Stimulated activated naive CD8-positive, alpha-beta T cell treated with anti-CD3 and anti-CD28 coated beads, Interleukin-15, amount 100 ng/mL, for 72 hours (primary cell): Measurements from ENCODE around the gene RABIF.
"Not testable (repeated sequence)": the region's sequence is repeated elsewhere in the genome, so short reads cannot be mapped to it uniquely, and the experiment has no call there.

Source experiments
- ATAC-seq: fragments of 150-1000 bp; cut with Tn5 transposase; 2 replicates; pipeline ENCODE4 v1.10.0; 2021; ENCODE audit warnings: mild to moderate bottlenecking, moderate library complexity
- DNase-seq, 2 donors: peaks; one replicate each; pipeline ENCODE4 v3.0.0; 2021 to 2022
- H3K27ac Mint-ChIP-seq, 2 donors: one replicate each; pipeline ENCODE4 v1.8.0; 2022; ENCODE audit warnings: mild to moderate bottlenecking in 2 of 2, mixed read lengths in 2 of 2, moderate library complexity in 2 of 2
- H3K27me3 Mint-ChIP-seq: one replicate; pipeline ENCODE4 v1.8.0; 2022; ENCODE audit warnings: mixed read lengths
- H3K4me1 Mint-ChIP-seq: one replicate; pipeline ENCODE4 v1.8.0; 2022; ENCODE audit warnings: mild to moderate bottlenecking, mixed read lengths
- H3K4me3 Mint-ChIP-seq, 2 donors: one replicate each; pipeline ENCODE4 v1.8.0; 2022; ENCODE audit warnings: mild to moderate bottlenecking in 2 of 2, mixed read lengths in 2 of 2, moderate library complexity in 1 of 2
- H3K9me3 Mint-ChIP-seq, 2 donors: one replicate each; pipeline ENCODE4 v1.8.0; 2022; ENCODE audit warnings: mixed read lengths in 2 of 2

Gene RABIF

DNA sequence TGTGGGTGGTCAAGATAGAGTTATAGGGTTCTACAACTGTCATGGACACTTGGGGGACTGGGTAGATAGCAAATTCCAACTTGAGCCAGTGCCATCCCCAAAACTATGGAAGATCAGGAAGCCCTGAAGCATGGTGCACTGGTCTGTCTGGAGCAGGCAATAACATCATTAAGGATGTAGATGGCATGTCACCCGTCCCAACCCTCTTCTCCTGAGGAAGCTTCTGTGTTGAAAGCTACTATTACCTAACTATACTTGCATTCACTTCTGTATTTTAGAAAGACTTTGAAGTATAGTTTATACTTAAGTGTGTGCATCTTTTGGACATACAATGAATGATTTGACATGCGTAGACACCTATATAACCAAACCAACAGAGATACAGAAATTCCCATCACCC is 32.9 kb downstream of the RABIF start:
- H3K4me1 Mint-ChIP-seq, result peaks cover 6% of the 10 kb centered on the region
- peaks cover 41% of the 10 kb centered on the region for H3K27me3 Mint-ChIP-seq
- no peaks in the 10 kb centered on the region for H3K9me3 Mint-ChIP-seq
- H3K4me3 Mint-ChIP-seq, result no peak overlapping the region
- ATAC-seq, result no peak
- no peak overlapping the region for H3K27ac Mint-ChIP-seq
- no peak for DNase-seq

DNA sequence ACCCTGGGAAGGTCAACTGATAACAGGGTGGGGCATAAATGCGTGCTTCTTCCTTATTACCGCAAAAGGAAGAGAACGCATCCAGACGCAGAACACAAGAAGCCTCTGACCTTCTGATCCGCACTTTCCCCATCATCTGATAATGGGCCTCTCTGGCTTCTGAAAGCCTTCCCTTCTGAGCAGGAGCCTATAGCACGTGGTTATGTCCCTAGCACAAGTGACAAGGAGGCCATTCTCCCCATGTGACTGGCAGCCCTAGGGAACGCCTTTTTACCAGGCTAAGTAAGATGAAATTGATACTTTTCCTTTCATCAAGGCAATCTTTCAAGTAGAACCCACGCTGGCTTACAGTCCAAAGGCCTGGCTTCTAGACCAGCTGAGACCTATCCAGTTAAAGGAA is 34.2 kb downstream of the RABIF start:
- H3K27ac Mint-ChIP-seq, result no peak overlapping the region
- no peaks in the 10 kb centered on the region for H3K9me3 Mint-ChIP-seq
- H3K4me1 Mint-ChIP-seq, result no peaks in the 10 kb centered on the region
- no peak for ATAC-seq
- DNase-seq, result no peak
- no peak overlapping the region for H3K4me3 Mint-ChIP-seq
- H3K27me3 Mint-ChIP-seq, result peaks cover 29% of the 10 kb centered on the region

GRCh38 chr1:202852163-202852904 is 36.6 kb downstream of the RABIF start:
- Mint-ChIP-seq H3K27me3 (peaks cover 4% of the 10 kb centered on the region), H3K4me1 (peaks cover 7% of the 10 kb centered on the region), H3K27ac (no peak overlapping the region), H3K4me3 (no peak overlapping the region), H3K9me3 (no peaks in the 10 kb centered on the region)
- ATAC-seq (peak; percentile 90), DNase-seq (peak; percentile 46 to 57)

GRCh38 chr1:202850593-202851362 is 38.2 kb downstream of the RABIF start:
- no peaks in the 10 kb centered on the region for H3K9me3 Mint-ChIP-seq
- peaks cover 3% of the 10 kb centered on the region for H3K27me3 Mint-ChIP-seq
- no peak for ATAC-seq
- DNase-seq, result no peak
- no peak overlapping the region for H3K4me3 Mint-ChIP-seq
- peaks cover 7% of the 10 kb centered on the region for H3K4me1 Mint-ChIP-seq
- no peak overlapping the region for H3K27ac Mint-ChIP-seq

GRCh38 chr1:202848191-202848542 is 40.8 kb downstream of the RABIF start:
- Mint-ChIP-seq H3K9me3 (no peaks in the 10 kb centered on the region), H3K4me1 (peaks cover 7% of the 10 kb centered on the region), H3K27ac (peak overlapping the region; percentile 2 to 17), H3K27me3 (peaks cover 8% of the 10 kb centered on the region), H3K4me3 (no peak overlapping the region)
- ATAC-seq (peak; percentile 13), DNase-seq (no peak)

- DNase-seq (no peak), ATAC-seq (no peak)
- peaks cover 20% of the 10 kb centered on the region for H3K27me3 Mint-ChIP-seq
- no peak overlapping the region for H3K4me3 Mint-ChIP-seq
- H3K27ac Mint-ChIP-seq, result no peak overlapping the region
- H3K4me1 Mint-ChIP-seq, result peaks cover 7% of the 10 kb centered on the region
- no peaks in the 10 kb centered on the region for H3K9me3 Mint-ChIP-seq
Measured at GRCh38 chr1:202844935-202845334, 44.0 kb downstream of the RABIF start.

GRCh38 chr1:202844259-202844658 is 44.7 kb downstream of the RABIF start:
- no peaks in the 10 kb centered on the region for H3K9me3 Mint-ChIP-seq
- ATAC-seq (no peak), DNase-seq (no peak)
- no peak overlapping the region for H3K27ac Mint-ChIP-seq
- H3K27me3 Mint-ChIP-seq, result peaks cover 20% of the 10 kb centered on the region
- peaks cover 7% of the 10 kb centered on the region for H3K4me1 Mint-ChIP-seq
- H3K4me3 Mint-ChIP-seq, result no peak overlapping the region

DNA sequence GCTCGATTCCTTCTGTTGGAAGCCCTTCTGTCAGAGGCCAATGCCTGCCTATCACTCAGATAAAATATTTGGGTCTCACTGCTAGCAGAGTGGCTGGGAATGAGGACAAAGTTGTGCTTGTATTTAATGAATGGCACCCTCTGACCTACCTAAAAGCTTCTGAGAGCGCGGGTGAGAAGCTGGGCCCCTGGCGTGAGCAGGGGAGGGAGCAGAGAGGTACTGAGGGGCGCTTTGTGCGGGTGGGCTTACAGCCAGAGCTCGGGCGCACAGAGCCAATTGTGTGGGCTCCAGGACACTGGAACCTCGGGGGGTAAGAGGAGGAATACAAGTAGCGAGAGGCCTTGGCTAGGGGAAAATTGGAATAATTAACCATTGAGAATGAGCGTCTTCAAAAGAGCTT is 45.9 kb downstream of the RABIF start:
- no peaks in the 10 kb centered on the region for H3K9me3 Mint-ChIP-seq
- H3K27ac Mint-ChIP-seq, result peak overlapping the region in 1 of 2 donors; percentile 54
- DNase-seq, result no peak
- peaks cover 23% of the 10 kb centered on the region for H3K27me3 Mint-ChIP-seq
- no peak for ATAC-seq
- no peak overlapping the region for H3K4me3 Mint-ChIP-seq
- peaks cover 4% of the 10 kb centered on the region for H3K4me1 Mint-ChIP-seq

GRCh38 chr1:202837746-202838262 is 51.1 kb downstream of the RABIF start:
- no peak for DNase-seq
- Mint-ChIP-seq H3K9me3 (no peaks in the 10 kb centered on the region), H3K27ac (peak overlapping the region in 1 of 2 donors; percentile 25), H3K4me1 (peaks cover 52% of the 10 kb centered on the region), H3K27me3 (peaks cover 25% of the 10 kb centered on the region), H3K4me3 (no peak overlapping the region)
- no peak for ATAC-seq

- Mint-ChIP-seq H3K27ac (peak overlapping the region in 1 of 2 donors; percentile 74), H3K27me3 (peaks cover 25% of the 10 kb centered on the region), H3K9me3 (no peaks in the 10 kb centered on the region), H3K4me3 (peak overlapping the region in 1 of 2 donors; percentile 54), H3K4me1 (peaks cover 54% of the 10 kb centered on the region)
- DNase-seq (no peak), ATAC-seq (no peak)
Measured at GRCh38 chr1:202836623-202837403, 52.1 kb downstream of the RABIF start.

- peaks cover 14% of the 10 kb centered on the region for H3K27me3 Mint-ChIP-seq
- peak overlapping the region; percentile 54 to 59 for H3K27ac Mint-ChIP-seq
- DNase-seq (peak; percentile 5 to 34), ATAC-seq (peak; percentile 90)
- H3K4me1 Mint-ChIP-seq, result peaks cover 54% of the 10 kb centered on the region
- H3K9me3 Mint-ChIP-seq, result no peaks in the 10 kb centered on the region
- peak overlapping the region; percentile 56 to 62 for H3K4me3 Mint-ChIP-seq
Measured at GRCh38 chr1:202835548-202836072, 53.3 kb downstream of the RABIF start.

GRCh38 chr1:202834771-202835547 is 54.0 kb downstream of the RABIF start:
- no peak for DNase-seq
- peaks cover 13% of the 10 kb centered on the region for H3K27me3 Mint-ChIP-seq
- H3K27ac Mint-ChIP-seq, result no peak overlapping the region
- H3K4me3 Mint-ChIP-seq, result peak overlapping the region; percentile 45 to 56
- no peaks in the 10 kb centered on the region for H3K9me3 Mint-ChIP-seq
- ATAC-seq, result peak; percentile 62
- H3K4me1 Mint-ChIP-seq, result peaks cover 54% of the 10 kb centered on the region

DNA sequence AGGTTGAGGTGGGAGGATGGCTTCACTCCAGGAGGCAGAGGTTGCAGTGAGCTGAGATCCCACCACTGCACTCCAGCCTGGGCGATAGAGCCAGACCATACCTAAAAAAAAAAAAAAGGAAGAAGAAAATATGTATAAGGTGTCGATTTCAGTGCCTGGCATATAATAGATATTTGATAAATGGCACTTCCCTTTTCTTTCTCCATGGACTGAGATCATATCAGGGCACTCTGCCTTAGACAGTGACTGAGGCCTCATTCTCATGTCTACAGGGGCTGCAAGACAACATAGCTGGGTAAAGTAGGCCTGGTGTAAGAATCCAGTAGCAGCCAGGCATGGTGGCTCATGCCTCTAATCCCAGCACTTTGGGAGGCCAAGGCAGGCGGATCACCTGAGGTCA is 57.0 kb downstream of the RABIF start:
- Mint-ChIP-seq H3K27ac (peak overlapping the region in 1 of 2 donors; percentile 68), H3K4me1 (peaks cover 43% of the 10 kb centered on the region), H3K9me3 (no peaks in the 10 kb centered on the region), H3K4me3 (no peak overlapping the region), H3K27me3 (no peaks in the 10 kb centered on the region)
- ATAC-seq (no peak), DNase-seq (no peak)

DNA sequence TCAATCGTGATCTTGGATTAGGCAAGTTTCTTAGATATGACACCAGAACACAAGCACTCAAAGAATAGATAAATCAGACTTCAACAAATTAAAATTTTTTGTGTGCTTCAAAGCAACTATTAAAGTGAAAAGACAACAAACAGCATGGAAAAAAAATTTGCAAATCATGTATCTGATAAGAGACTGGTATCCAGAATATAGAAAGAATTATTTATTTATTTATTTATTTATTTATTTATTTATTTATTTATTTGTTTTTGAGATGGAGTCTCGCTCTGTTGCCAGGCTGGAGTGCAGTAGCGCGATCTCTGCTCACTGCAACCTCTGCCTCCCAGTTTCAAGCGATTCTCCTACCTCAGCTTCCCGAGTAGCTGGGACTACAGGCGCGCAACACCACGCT is 59.7 kb downstream of the RABIF start:
- H3K9me3 Mint-ChIP-seq, H3K27ac Mint-ChIP-seq, H3K4me3 Mint-ChIP-seq, ATAC-seq, DNase-seq: not testable (repeated sequence)
- peaks cover 16% of the 10 kb centered on the region for H3K4me1 Mint-ChIP-seq
- peaks cover 13% of the 10 kb centered on the region for H3K27me3 Mint-ChIP-seq
